Measurements from ENCODE around the gene CRB1. TPM values are rescaled to one million over a fixed set of nuclear protein-coding genes. Genes with fewer than 3 reads are reported as not detected.

The CRB1 gene
- total RNA-seq, 1 donor from 2014 or later = not detected

DNA sequence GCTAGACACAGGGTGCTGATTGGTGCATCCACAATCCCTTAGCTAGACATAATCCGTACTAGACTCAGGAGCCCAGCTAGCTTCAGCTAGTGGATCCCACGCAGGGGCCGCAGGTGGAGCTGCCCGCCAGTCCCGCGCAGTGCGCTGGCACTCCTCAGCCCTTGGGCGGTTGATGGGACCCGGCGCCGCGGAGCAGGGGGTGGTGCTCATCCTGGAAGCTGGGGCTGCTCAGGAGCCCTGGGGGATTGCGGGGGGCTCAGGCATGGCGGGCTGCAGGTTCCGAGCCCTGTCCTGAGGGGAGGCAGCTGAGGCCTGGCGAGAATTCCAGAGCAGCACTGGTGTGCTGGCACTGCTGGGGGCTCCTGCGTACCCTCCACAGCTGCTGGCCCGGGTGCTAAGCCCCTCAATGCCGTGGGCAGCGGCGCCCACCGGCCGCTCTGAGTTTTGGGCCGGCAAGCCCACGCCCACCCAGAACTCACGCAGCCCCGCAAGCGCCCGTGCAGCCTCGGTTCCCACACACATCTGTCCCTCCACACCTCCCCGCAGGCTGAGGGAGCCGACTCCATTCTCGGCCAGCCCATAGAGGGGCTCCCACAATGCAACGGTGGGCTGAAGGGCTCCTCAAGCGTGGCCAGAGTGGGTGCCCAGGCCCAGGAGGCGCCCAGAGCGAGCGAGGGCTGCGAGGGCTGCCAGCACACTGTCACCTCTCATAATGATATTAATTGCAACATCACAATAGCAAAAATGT, 87.4 kb downstream of the CRB1 start:
- Histone ChIP-seq H3K4me1 (ENCODE audit: insufficient read depth, low read length) (no peaks in the 10 kb centered on the region), H2AFZ (ENCODE audit: low read depth, low read length) (no peak overlapping the region), H4K20me1 (ENCODE audit: insufficient read depth, low read length) (no peaks in the 10 kb centered on the region), H3K4me3 (ENCODE audit: insufficient read depth, low read depth, low read length) (no peak overlapping the region), H3K27ac (ENCODE audit: low read depth, low read length) (no peak overlapping the region), H3K27me3 (ENCODE audit: insufficient read depth, low read length) (no peaks in the 10 kb centered on the region), H3K9ac (ENCODE audit: low read length) (no peak overlapping the region), H3K9me3 (ENCODE audit: insufficient read depth, low read depth, low read length) (no peaks in the 10 kb centered on the region), H3K36me3 (ENCODE audit: insufficient read depth, low read length) (no peaks in the 10 kb centered on the region), H3K79me2 (ENCODE audit: insufficient read depth, low read length) (no peaks in the 10 kb centered on the region), H3K4me2 (ENCODE audit: low read length) (no peak overlapping the region)
- Mint-ChIP-seq H3K27me3 (ENCODE audit: low read depth, unreplicated experiment) (no peaks in the 10 kb centered on the region), H3K27ac (ENCODE audit: unreplicated experiment) (no peak overlapping the region), H3K4me3 (ENCODE audit: unreplicated experiment) (no peak overlapping the region), H3K9me3 (ENCODE audit: unreplicated experiment) (no peaks in the 10 kb centered on the region), H3K36me3 (ENCODE audit: low read depth, unreplicated experiment) (no peaks in the 10 kb centered on the region), H3K4me1 (ENCODE audit: low read depth, unreplicated experiment) (no peaks in the 10 kb centered on the region)
- no peak for FAIRE-seq
- TF ChIP-seq CTCF (IDR thresholded peaks at IDR 0.05; ENCODE audit: insufficient read depth, low read depth, low read length) = no peak
- no peak for TF ChIP-seq EZH2 (IDR thresholded peaks at IDR 0.05; ENCODE audit: insufficient read depth, low read length)
- no peak for DNase-seq (ENCODE audit: low read depth)

DNA sequence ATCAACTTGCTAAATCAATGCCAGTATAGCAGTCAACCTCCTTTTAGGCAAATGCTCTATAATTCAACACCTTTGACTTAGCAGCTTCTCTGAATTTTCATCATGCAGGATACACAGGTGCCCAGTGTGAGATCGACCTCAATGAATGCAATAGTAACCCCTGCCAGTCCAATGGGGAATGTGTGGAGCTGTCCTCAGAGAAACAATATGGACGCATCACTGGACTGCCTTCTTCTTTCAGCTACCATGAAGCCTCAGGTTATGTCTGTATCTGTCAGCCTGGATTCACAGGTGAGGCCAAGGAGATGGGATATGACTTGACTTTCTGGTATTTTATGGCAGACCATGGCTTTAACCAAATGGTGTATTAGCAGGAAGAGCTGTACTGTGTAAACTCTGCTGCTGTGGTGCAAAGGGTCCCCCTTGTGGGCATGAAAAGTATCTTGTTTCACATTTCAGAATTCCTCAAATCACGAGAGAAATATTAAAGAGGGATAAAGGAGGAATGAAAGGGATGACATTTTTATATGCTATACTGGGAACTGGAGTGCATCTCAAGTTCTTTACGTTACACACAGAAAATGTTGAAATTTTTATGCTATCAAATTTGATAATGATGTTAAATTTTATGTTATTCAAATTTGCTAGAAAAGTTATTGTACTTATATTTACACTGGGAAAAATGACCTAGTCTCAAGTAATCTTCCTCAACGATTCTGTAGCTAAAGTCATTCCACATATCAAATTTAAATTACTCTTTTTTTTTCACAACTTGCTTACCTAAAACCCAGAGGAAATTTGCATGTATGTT, 88.9 kb downstream of the CRB1 start:
- H3K27me3 ChIP-seq (ENCODE audit: insufficient read depth, low read length) = no peaks in the 10 kb centered on the region
- no peak overlapping the region for H2AFZ ChIP-seq (ENCODE audit: low read depth, low read length)
- no peak overlapping the region for H3K4me3 ChIP-seq (ENCODE audit: insufficient read depth, low read depth, low read length)
- no peak overlapping the region for H3K4me3 Mint-ChIP-seq (ENCODE audit: unreplicated experiment)
- H3K4me1 ChIP-seq (ENCODE audit: insufficient read depth, low read length) = no peaks in the 10 kb centered on the region
- no peaks in the 10 kb centered on the region for H3K79me2 ChIP-seq (ENCODE audit: insufficient read depth, low read length)
- FAIRE-seq (no peak), DNase-seq (ENCODE audit: low read depth) (peak; percentile 33)
- no peak overlapping the region for H3K27ac ChIP-seq (ENCODE audit: low read depth, low read length)
- no peak overlapping the region for H3K27ac Mint-ChIP-seq (ENCODE audit: unreplicated experiment)
- H3K4me1 Mint-ChIP-seq (ENCODE audit: low read depth, unreplicated experiment) = no peaks in the 10 kb centered on the region
- H3K36me3 ChIP-seq (ENCODE audit: insufficient read depth, low read length) = no peaks in the 10 kb centered on the region
- no peaks in the 10 kb centered on the region for H3K9me3 Mint-ChIP-seq (ENCODE audit: unreplicated experiment)
- H3K36me3 Mint-ChIP-seq (ENCODE audit: low read depth, unreplicated experiment) = no peaks in the 10 kb centered on the region
- no peak overlapping the region for H3K4me2 ChIP-seq (ENCODE audit: low read length)
- no peak for TF ChIP-seq EZH2 (IDR thresholded peaks at IDR 0.05; ENCODE audit: insufficient read depth, low read length)
- peak; percentile 70 for TF ChIP-seq CTCF (IDR thresholded peaks at IDR 0.05; ENCODE audit: insufficient read depth, low read depth, low read length)
- H3K9ac ChIP-seq (ENCODE audit: low read length) = no peak overlapping the region
- no peaks in the 10 kb centered on the region for H4K20me1 ChIP-seq (ENCODE audit: insufficient read depth, low read length)
- H3K9me3 ChIP-seq (ENCODE audit: insufficient read depth, low read depth, low read length) = no peaks in the 10 kb centered on the region
- H3K27me3 Mint-ChIP-seq (ENCODE audit: low read depth, unreplicated experiment) = no peaks in the 10 kb centered on the region

Measured in astrocyte (in vitro differentiated cells and primary cell).